ENCODE data around the gene TMC5.

The TMC5 gene

GRCh38 chr16:19512297-19512696, 94.6 kb downstream of the TMC5 start:
- DNase-seq (ENCODE audit: low read depth), result no peak
- TF ChIP-seq CTCF (conservative IDR thresholded peaks at IDR 0.05; ENCODE audit: control insufficient read depth, insufficient read depth, low read depth, low read length), result no peak
- no peak overlapping the region for H3K4me3 ChIP-seq (ENCODE audit: control insufficient read depth, low read depth, low read length)

GRCh38 chr16:19513377-19514053, 95.8 kb downstream of the TMC5 start:
- TF ChIP-seq CTCF (conservative IDR thresholded peaks at IDR 0.05; ENCODE audit: control insufficient read depth, insufficient read depth, low read depth, low read length), result no peak
- no peak for DNase-seq (ENCODE audit: low read depth)
- no peak overlapping the region for H3K4me3 ChIP-seq (ENCODE audit: control insufficient read depth, low read depth, low read length)

- H3K4me3 ChIP-seq (ENCODE audit: control insufficient read depth, low read depth, low read length), result no peak overlapping the region
- TF ChIP-seq CTCF (conservative IDR thresholded peaks at IDR 0.05; ENCODE audit: control insufficient read depth, insufficient read depth, low read depth, low read length), result no peak
- no peak for DNase-seq (ENCODE audit: low read depth)
Observed at GRCh38 chr16:19515757-19516156, 98.1 kb downstream of the TMC5 start.

GRCh38 chr16:19517424-19518089, 99.9 kb downstream of the TMC5 start:
- no peak overlapping the region for H3K4me3 ChIP-seq (ENCODE audit: control insufficient read depth, low read depth, low read length)
- DNase-seq (ENCODE audit: low read depth), result peak; percentile 86
- TF ChIP-seq CTCF (conservative IDR thresholded peaks at IDR 0.05; ENCODE audit: control insufficient read depth, insufficient read depth, low read depth, low read length), result no peak

- H3K4me3 ChIP-seq (ENCODE audit: control insufficient read depth, low read depth, low read length), result no peak overlapping the region
- no peak for DNase-seq (ENCODE audit: low read depth)
- TF ChIP-seq CTCF (conservative IDR thresholded peaks at IDR 0.05; ENCODE audit: control insufficient read depth, insufficient read depth, low read depth, low read length), result no peak
Observed at GRCh38 chr16:19518388-19518787, 100.7 kb downstream of the TMC5 start.

GRCh38 chr16:19520861-19521331, 103.2 kb downstream of the TMC5 start:
- H3K4me3 ChIP-seq (ENCODE audit: control insufficient read depth, low read depth, low read length), result peak overlapping the region; percentile 92
- peak; percentile 74 for DNase-seq (ENCODE audit: low read depth)
- TF ChIP-seq CTCF (conservative IDR thresholded peaks at IDR 0.05; ENCODE audit: control insufficient read depth, insufficient read depth, low read depth, low read length), result no peak

Measured in fibroblast of mammary gland (primary cell).